BLaER1 treated with 17β-estradiol and CSF1 and Interleukin-3, amounts not matched to agents 10 nM and 100 nM (cell line): Measurements from ENCODE around the gene VSIG2.
A peak's percentile ranks its signal among the peaks of the same experiment; 100 is the strongest.

Source experiments
- H3K27ac ChIP-seq, 11 experiments: shearing (Covaris generic); formaldehyde crosslinking; 2 replicates each; pipeline ENCODE4 v1.8.1; 2022
- H3K27me3 ChIP-seq, 11 experiments: shearing (Covaris generic); formaldehyde crosslinking; 2 replicates each; pipeline ENCODE4 v1.8.1; 2022
- H3K36me3 ChIP-seq, 11 experiments: shearing (Covaris generic); formaldehyde crosslinking; 2 replicates each; pipeline ENCODE4 v1.8.1; 2022
- H3K4me1 ChIP-seq, 10 experiments: shearing (Covaris generic); formaldehyde crosslinking; 2 replicates each; pipeline ENCODE4 v1.8.1; 2022
- H3K4me2 ChIP-seq, 11 experiments: shearing (Covaris generic); formaldehyde crosslinking; 2 replicates each; pipeline ENCODE4 v1.8.1; 2022
- H3K4me3 ChIP-seq, 10 experiments: shearing (Covaris generic); formaldehyde crosslinking; 2 replicates each; pipeline ENCODE4 v1.8.1; 2022
- H3K9ac ChIP-seq, 11 experiments: shearing (Covaris generic); formaldehyde crosslinking; 2 replicates each; pipeline ENCODE4 v1.8.1; 2022
- H3K9me3 ChIP-seq, 11 experiments: shearing (Covaris generic); formaldehyde crosslinking; replicated peaks in 1 of 11; 2 replicates each; pipeline ENCODE4 v1.8.1; 2022
- H4K20me1 ChIP-seq, 11 experiments: shearing (Covaris generic); formaldehyde crosslinking; 2 replicates each; pipeline ENCODE4 v1.8.1; 2022
- Cebpa-rat ChIP-seq, 11 experiments: shearing (Covaris generic); IDR thresholded peaks; 2 replicates each; pipeline ENCODE4 v1.8.1; 2022

Gene VSIG2

GRCh38 chr11:124760806-124761205 is 8.8 kb upstream of the VSIG2 start:
- Histone ChIP-seq H3K36me3 (peaks cover 0 to 21% (median 10%) of the 10 kb centered on the region in 11 experiments; a peak in 13 of 22 replicates), H3K9me3 (peaks cover 0 to 9% (median 0%) of the 10 kb centered on the region in 11 experiments; a peak in 1 of 22 replicates), H3K9ac (peak overlapping the region in 10 of 11 experiments; percentile 25 to 80 (median 61); a peak in 16 of 22 replicates), H3K27me3 (peaks cover 0 to 42% (median 0%) of the 10 kb centered on the region in 11 experiments; a peak in 9 of 22 replicates), H3K4me1 (peaks cover 42 to 68% (median 54%) of the 10 kb centered on the region in 10 experiments), H3K4me2 (peak overlapping the region; percentile 96 to 100 (median 100)), H4K20me1 (peaks cover 0 to 43% (median 28%) of the 10 kb centered on the region in 11 experiments; a peak in 18 of 22 replicates), H3K4me3 (peak overlapping the region; percentile 4 to 77 (median 68); a peak in 19 of 20 replicates), H3K27ac (peak overlapping the region in 5 of 11 experiments; percentile 66 to 78 (median 75); a peak in 9 of 22 replicates)
- no peak for TF ChIP-seq Cebpa-rat (IDR thresholded peaks at IDR 0.05)

GRCh38 chr11:124760205-124760652 is 8.2 kb upstream of the VSIG2 start:
- Histone ChIP-seq H3K4me2 (peak overlapping the region; percentile 96 to 100 (median 100)), H3K4me1 (peaks cover 42 to 68% (median 54%) of the 10 kb centered on the region in 10 experiments), H4K20me1 (peaks cover 0 to 44% (median 28%) of the 10 kb centered on the region in 11 experiments; a peak in 18 of 22 replicates), H3K36me3 (peaks cover 0 to 18% (median 6%) of the 10 kb centered on the region in 11 experiments; a peak in 11 of 22 replicates), H3K4me3 (peak overlapping the region; percentile 4 to 77 (median 68); a peak in 19 of 20 replicates), H3K27me3 (peaks cover 0 to 42% (median 0%) of the 10 kb centered on the region in 11 experiments; a peak in 9 of 22 replicates), H3K27ac (peak overlapping the region in 8 of 11 experiments; percentile 1 to 78 (median 68); a peak in 15 of 22 replicates), H3K9me3 (peaks cover 0 to 9% (median 0%) of the 10 kb centered on the region in 11 experiments; a peak in 1 of 22 replicates), H3K9ac (peak overlapping the region in 10 of 11 experiments; percentile 25 to 80 (median 61); a peak in 18 of 22 replicates)
- TF ChIP-seq Cebpa-rat (IDR thresholded peaks at IDR 0.05), result no peak

DNA sequence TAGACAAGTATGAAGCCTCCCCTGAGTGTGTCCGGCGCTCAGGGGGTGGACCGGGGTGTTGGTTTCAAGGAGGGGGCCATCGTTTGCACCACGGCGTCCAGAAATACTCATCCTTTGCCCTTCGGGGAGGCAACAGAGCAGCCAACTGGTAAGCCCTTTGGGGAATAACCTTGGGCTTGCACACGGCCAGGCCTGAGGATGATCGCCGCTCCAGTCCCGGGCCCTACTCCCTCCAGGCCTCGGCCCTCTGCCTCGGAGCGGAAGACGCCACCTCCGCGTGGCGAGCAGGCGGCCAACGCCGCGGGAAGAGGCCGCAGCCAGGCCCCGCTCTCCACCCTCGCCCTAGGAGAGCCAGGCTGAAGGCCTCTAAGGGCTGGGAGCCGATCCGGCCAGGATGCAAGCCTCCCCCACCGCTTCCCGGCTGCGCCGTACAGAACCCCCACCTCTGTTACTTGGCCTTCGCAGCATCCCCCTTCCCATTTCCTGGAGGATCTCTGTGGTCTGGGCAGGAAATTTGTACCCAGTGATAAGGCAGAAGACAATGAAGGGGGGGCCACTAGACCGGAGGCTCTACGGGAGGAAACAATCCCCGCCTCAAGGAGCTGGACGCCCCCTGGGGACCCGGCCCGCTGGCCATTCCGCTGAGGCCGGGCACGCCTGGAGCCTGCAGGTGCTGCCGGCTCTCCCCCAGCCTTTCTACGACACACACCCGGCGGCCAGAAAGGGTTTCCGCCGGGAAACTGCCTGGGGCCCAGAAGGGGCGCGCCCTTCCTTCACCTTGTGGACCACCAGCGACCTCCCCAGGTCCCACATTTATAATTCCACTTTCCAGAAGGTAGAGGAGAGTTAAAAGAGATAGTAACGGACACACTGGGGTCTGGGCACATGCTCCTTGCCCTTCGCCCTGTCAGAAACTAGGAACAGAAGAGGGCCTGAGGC is 7.5 kb upstream of the VSIG2 start:
- TF ChIP-seq Cebpa-rat (IDR thresholded peaks at IDR 0.05), result no peak
- Histone ChIP-seq H4K20me1 (peaks cover 0 to 44% (median 27%) of the 10 kb centered on the region in 11 experiments; a peak in 18 of 22 replicates), H3K9ac (peak overlapping the region; percentile 18 to 80 (median 59); a peak in 18 of 22 replicates), H3K9me3 (peaks cover 0 to 9% (median 0%) of the 10 kb centered on the region in 11 experiments; a peak in 1 of 22 replicates), H3K36me3 (peaks cover 0 to 14% (median 3%) of the 10 kb centered on the region in 11 experiments; a peak in 4 of 22 replicates), H3K4me3 (peak overlapping the region; percentile 42 to 77 (median 68); a peak in 19 of 20 replicates), H3K4me1 (peaks cover 42 to 68% (median 54%) of the 10 kb centered on the region in 10 experiments), H3K27me3 (peaks cover 0 to 42% (median 0%) of the 10 kb centered on the region in 11 experiments; a peak in 9 of 22 replicates), H3K27ac (peak overlapping the region in 8 of 11 experiments; percentile 8 to 78 (median 68); a peak in 17 of 22 replicates), H3K4me2 (peak overlapping the region; percentile 96 to 100 (median 100))

DNA sequence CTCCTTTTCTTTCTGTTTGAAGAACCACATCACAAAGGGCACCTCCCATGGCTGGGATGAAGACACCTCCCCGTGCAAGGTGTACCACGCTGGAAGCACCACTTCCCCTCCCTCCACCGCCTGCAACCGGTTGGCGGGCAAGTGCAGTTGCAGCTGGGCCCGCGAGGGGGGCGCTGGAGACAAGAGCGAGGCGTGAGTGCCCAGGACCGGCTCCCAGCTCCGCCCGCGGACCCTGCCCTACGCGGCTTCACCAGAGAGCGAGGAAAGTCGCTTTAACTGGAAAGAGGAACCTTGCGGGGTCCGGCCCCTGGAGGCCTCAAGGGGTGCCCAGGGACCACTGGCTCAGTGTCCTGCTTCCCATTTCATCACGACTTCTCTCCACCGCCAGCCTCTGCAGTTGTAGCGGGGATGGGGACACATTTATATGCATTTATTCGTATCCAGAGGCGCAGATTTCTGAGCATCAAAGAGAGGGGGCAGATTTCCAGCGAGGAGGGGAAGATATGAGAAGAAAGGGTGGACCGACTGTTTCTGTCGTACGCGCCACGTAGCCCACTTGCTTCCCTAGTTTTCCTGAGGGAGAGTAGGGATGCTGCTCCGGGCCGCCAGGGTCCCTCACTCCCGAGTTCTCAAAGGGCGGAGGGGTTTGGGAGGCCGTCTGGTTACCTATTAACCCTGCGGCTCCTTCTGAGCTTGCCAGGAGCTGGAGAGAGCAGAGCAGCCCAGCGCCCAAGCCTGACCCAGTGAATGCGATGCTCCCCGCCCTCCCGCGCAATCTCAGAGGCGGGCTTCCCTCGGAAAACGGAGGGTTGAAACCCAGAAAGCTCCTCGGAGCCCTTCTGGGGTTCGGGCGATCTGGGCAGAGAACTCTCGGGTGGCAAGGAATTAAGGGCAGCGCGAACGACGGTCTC is 6.6 kb upstream of the VSIG2 start:
- Histone ChIP-seq H3K36me3 (peaks cover 0 to 17% (median 0%) of the 10 kb centered on the region in 11 experiments; a peak in 3 of 22 replicates), H3K27ac (peak overlapping the region in 8 of 11 experiments; percentile 8 to 78 (median 68); a peak in 14 of 22 replicates), H3K4me1 (peaks cover 44 to 68% (median 56%) of the 10 kb centered on the region in 10 experiments), H3K9ac (peak overlapping the region; percentile 18 to 80 (median 54); a peak in 19 of 22 replicates), H3K4me2 (peak overlapping the region; percentile 96 to 100 (median 100)), H3K27me3 (peaks cover 0 to 42% (median 0%) of the 10 kb centered on the region in 11 experiments; a peak in 9 of 22 replicates), H3K4me3 (peak overlapping the region; percentile 42 to 77 (median 68)), H4K20me1 (peaks cover 0 to 37% (median 20%) of the 10 kb centered on the region in 11 experiments; a peak in 18 of 22 replicates), H3K9me3 (peaks cover 0 to 9% (median 0%) of the 10 kb centered on the region in 11 experiments; a peak in 1 of 22 replicates)
- TF ChIP-seq Cebpa-rat (IDR thresholded peaks at IDR 0.05), result no peak

- TF ChIP-seq Cebpa-rat (IDR thresholded peaks at IDR 0.05), result no peak
- Histone ChIP-seq H3K27ac (no peak overlapping the region), H3K36me3 (peaks cover 0 to 23% (median 0%) of the 10 kb centered on the region in 11 experiments; a peak in 4 of 22 replicates), H3K4me2 (peak overlapping the region in 7 of 11 experiments; percentile 98 to 100 (median 100); a peak in 10 of 22 replicates), H3K9me3 (peaks cover 0 to 9% (median 0%) of the 10 kb centered on the region in 11 experiments; a peak in 1 of 22 replicates), H3K9ac (no peak overlapping the region), H3K4me1 (peaks cover 57 to 74% (median 64%) of the 10 kb centered on the region in 10 experiments), H3K27me3 (peaks cover 0 to 35% (median 0%) of the 10 kb centered on the region in 11 experiments; a peak in 9 of 22 replicates), H4K20me1 (peaks cover 0 to 27% (median 9%) of the 10 kb centered on the region in 11 experiments; a peak in 11 of 22 replicates), H3K4me3 (no peak overlapping the region)
These were observed 5.3 kb upstream of the VSIG2 start for GRCh38 chr11:124757320-124757719.

GRCh38 chr11:124756753-124757227 is 4.7 kb upstream of the VSIG2 start:
- peaks cover 0 to 21% (median 5%) of the 10 kb centered on the region in 11 experiments; a peak in 10 of 22 replicates for H4K20me1 ChIP-seq
- H3K27me3 ChIP-seq, result peaks cover 0 to 31% (median 0%) of the 10 kb centered on the region in 11 experiments; a peak in 9 of 22 replicates
- no peak overlapping the region for H3K27ac ChIP-seq
- peaks cover 0 to 9% (median 0%) of the 10 kb centered on the region in 11 experiments; a peak in 1 of 22 replicates for H3K9me3 ChIP-seq
- H3K4me3 ChIP-seq, result no peak overlapping the region
- H3K4me1 ChIP-seq, result peaks cover 58 to 75% (median 62%) of the 10 kb centered on the region in 10 experiments
- no peak for TF ChIP-seq Cebpa-rat (IDR thresholded peaks at IDR 0.05)
- 0 out of 22 replicates have a peak overlapping the region, but pooled peaks of 1 of the 11 experiments have one; percentile 100 for H3K4me2 ChIP-seq
- H3K36me3 ChIP-seq, result peaks cover 0 to 23% (median 0%) of the 10 kb centered on the region in 11 experiments; a peak in 4 of 22 replicates
- no peak overlapping the region for H3K9ac ChIP-seq
